H9 (cell line): ENCODE data around the gene TXNRD1. TPM values are rescaled to one million over a fixed set of nuclear protein-coding genes. Genes with fewer than 3 reads are reported as not detected.

ENCODE experiments used
- DNase-seq: peaks from one replicate; pipeline ENCODE4 v3.0.0-alpha.2; 2017
- H2AFZ ChIP-seq: one replicate; pipeline ENCODE4 v1.6.1; 2013; ENCODE audit warnings: mild to moderate bottlenecking, low read length, control low read depth, moderate library complexity
- H2AK5ac ChIP-seq: 2 replicates; pipeline ENCODE4 v1.6.1; 2013; ENCODE audit warnings: low read length, control low read depth, mixed read lengths; ENCODE audit not compliant: insufficient read length
- H2BK120ac ChIP-seq: one replicate; pipeline ENCODE4 v1.6.1; 2013; ENCODE audit warnings: low read depth, mild to moderate bottlenecking, low read length, control low read depth, inconsistent platforms; ENCODE audit not compliant: poor library complexity, severe bottlenecking
- H2BK12ac ChIP-seq: 2 replicates; pipeline ENCODE4 v1.6.1; 2013; ENCODE audit warnings: low read length, control low read depth, mixed read lengths, low read depth; ENCODE audit not compliant: insufficient read length
- H2BK15ac ChIP-seq: 2 replicates; pipeline ENCODE4 v1.6.1; 2013; ENCODE audit warnings: low read depth, low read length, control low read depth
- H2BK20ac ChIP-seq: one replicate; pipeline ENCODE4 v1.6.1; 2013; ENCODE audit warnings: low read depth, mild to moderate bottlenecking, low read length, control low read depth, inconsistent platforms; ENCODE audit not compliant: poor library complexity, severe bottlenecking
- H2BK5ac ChIP-seq: 2 replicates; pipeline ENCODE4 v1.6.1; 2013; ENCODE audit warnings: low read length, control low read depth, mixed read lengths; ENCODE audit not compliant: insufficient read length
- H3K14ac ChIP-seq: 2 replicates; pipeline ENCODE4 v1.6.1; 2013; ENCODE audit warnings: low read length, control low read depth; ENCODE audit not compliant: insufficient read depth
- H3K18ac ChIP-seq: 2 replicates; pipeline ENCODE4 v1.6.1; 2013; ENCODE audit warnings: low read depth, mild to moderate bottlenecking, mixed read lengths, low read length, control low read depth; ENCODE audit not compliant: insufficient read length
- H3K23ac ChIP-seq: 2 replicates; pipeline ENCODE4 v1.6.1; 2013; ENCODE audit warnings: low read length, control low read depth, mixed read lengths, low read depth; ENCODE audit not compliant: insufficient read length
- H3K23me2 ChIP-seq: 2 replicates; pipeline ENCODE4 v1.6.1; 2013; ENCODE audit warnings: low read depth, mild to moderate bottlenecking, mixed read lengths, low read length, control low read depth; ENCODE audit not compliant: insufficient read length, poor library complexity, severe bottlenecking
- H3K27ac ChIP-seq: 2 replicates; pipeline ENCODE4 v1.5.1; 2013; ENCODE audit warnings: low read length, control low read depth, mixed read lengths, low read depth; ENCODE audit not compliant: insufficient read length
- H3K27me3 ChIP-seq: 2 replicates; pipeline ENCODE4 v1.6.1; 2013; ENCODE audit warnings: low read length, control low read depth, inconsistent platforms; ENCODE audit not compliant: insufficient read depth
- H3K4ac ChIP-seq: 2 replicates; pipeline ENCODE4 v1.6.1; 2013; ENCODE audit warnings: low read depth, mild to moderate bottlenecking, control low read depth, inconsistent platforms, low read length, moderate library complexity
- H3K4me1 ChIP-seq: 2 replicates; pipeline ENCODE4 v1.6.1; 2013; ENCODE audit warnings: low read length, control low read depth, inconsistent platforms; ENCODE audit not compliant: insufficient read depth
- H3K4me2 ChIP-seq: 2 replicates; pipeline ENCODE4 v1.6.1; 2013; ENCODE audit warnings: low read length, control low read depth, mixed read lengths; ENCODE audit not compliant: insufficient read length, insufficient read depth
- H3K56ac ChIP-seq: 2 replicates; pipeline ENCODE4 v1.6.1; 2013; ENCODE audit warnings: low read depth, mild to moderate bottlenecking, mixed read lengths, low read length, control low read depth; ENCODE audit not compliant: insufficient read length
- H3K79me1 ChIP-seq: 2 replicates; pipeline ENCODE4 v1.6.1; 2013; ENCODE audit warnings: low read depth, mild to moderate bottlenecking, moderate library complexity, low read length, control low read depth, inconsistent platforms; ENCODE audit not compliant: insufficient read depth, poor library complexity, severe bottlenecking
- H3K79me2 ChIP-seq: 2 replicates; pipeline ENCODE4 v1.6.1; 2013; ENCODE audit warnings: low read length, control low read depth, inconsistent platforms; ENCODE audit not compliant: insufficient read depth
- H3K9ac ChIP-seq: 2 replicates; pipeline ENCODE4 v1.6.1; 2013; ENCODE audit warnings: low read length, control low read depth, mixed read lengths; ENCODE audit not compliant: insufficient read length; ENCODE audit errors: extremely low read depth
- H3K9me3 ChIP-seq: one replicate; pipeline ENCODE4 v1.6.1; 2013; ENCODE audit warnings: low read depth, low read length, inconsistent platforms; ENCODE audit not compliant: control insufficient read depth
- H3T11ph ChIP-seq: one replicate; pipeline ENCODE4 v1.6.1; 2013; ENCODE audit warnings: mild to moderate bottlenecking, low read length, control low read depth, inconsistent platforms
- H4K20me1 ChIP-seq: one replicate; pipeline ENCODE4 v1.6.1; 2013; ENCODE audit not compliant: control insufficient read depth, insufficient read length, insufficient read depth
- H4K5ac ChIP-seq: 2 replicates; pipeline ENCODE4 v1.6.1; 2013; ENCODE audit warnings: low read depth, mild to moderate bottlenecking, mixed read lengths, low read length, control low read depth; ENCODE audit not compliant: insufficient read length
- H4K8ac ChIP-seq: replicated peaks from 2 replicates; pipeline ENCODE4 v1.6.1; 2013; ENCODE audit warnings: low read length, control low read depth, mixed read lengths, low read depth; ENCODE audit not compliant: insufficient read length
- H4K91ac ChIP-seq: 2 replicates; pipeline ENCODE4 v1.6.1; 2013; ENCODE audit warnings: low read depth, mild to moderate bottlenecking, moderate library complexity, mixed read lengths, low read length, control low read depth; ENCODE audit not compliant: insufficient read length
- H3K27ac Mint-ChIP-seq, 3 experiments: 2 replicates in 2 of 3; 3 replicates in 1 of 3; pipeline ENCODE4 v1.8.0; 2020 to 2021; ENCODE audit warnings: mixed read lengths in 3 of 3, mild to moderate bottlenecking in 1 of 3, moderate library complexity in 1 of 3
- H3K27me3 Mint-ChIP-seq: 2 replicates; pipeline ENCODE4 v1.8.0; 2021; ENCODE audit warnings: low read depth, mild to moderate bottlenecking, moderate library complexity, mixed read lengths
- H3K36me3 Mint-ChIP-seq, 3 experiments: 2 replicates in 2 of 3; 3 replicates in 1 of 3; pipeline ENCODE4 v1.8.0; 2020 to 2021; ENCODE audit warnings: low read depth in 3 of 3, mixed read lengths in 3 of 3; ENCODE audit not compliant: insufficient read depth in 1 of 3
- H3K4me1 Mint-ChIP-seq, 2 experiments: 2 replicates each; pipeline ENCODE4 v1.8.0; 2020; ENCODE audit warnings: mixed read lengths in 2 of 2
- H3K4me3 Mint-ChIP-seq, 2 experiments: 2 replicates in 1 of 2; 3 replicates in 1 of 2; pipeline ENCODE4 v1.8.0; 2020 to 2021; ENCODE audit warnings: mild to moderate bottlenecking in 2 of 2, mixed read lengths in 2 of 2, moderate library complexity in 1 of 2
- H3K9me3 Mint-ChIP-seq, 2 experiments: 2 replicates in 1 of 2; 3 replicates in 1 of 2; pipeline ENCODE4 v1.8.0; 2020; ENCODE audit warnings: mild to moderate bottlenecking in 2 of 2, mixed read lengths in 2 of 2, moderate library complexity in 1 of 2
- CTCF ChIP-seq: fragments of 200-600 bp; sonication (generic); conservative IDR thresholded peaks from 3 replicates; pipeline ENCODE4 v1.8.0; 2021; ENCODE audit warnings: antibody characterized with exemption, mild to moderate bottlenecking
- WGBS: extraction: QIAGEN DNeasy Blood & Tissue Kit; methylation state at CpG from one replicate; pipeline ENCODE4 v1.1.7; 2013; ENCODE audit warnings: missing lambda C conversion rate, low lambda C conversion rate, mixed read lengths; ENCODE audit not compliant: insufficient read length; ENCODE audit errors: extremely low coverage; 5-methylcytosine and 5-hydroxymethylcytosine counted together
- total RNA-seq: library from RNA; stranded (reverse); gene quantifications from 2 replicates; pipeline ENCODE4 v1.2.1, GENCODE V29; 2021

Gene TXNRD1
- total RNA-seq, 1 experiment from 2014 or later: 100 TPM

- Histone ChIP-seq H2BK12ac (peak overlapping the region; percentile 5), H3K4ac (0 out of 2 replicates have a peak overlapping the region, but pooled peaks have one; percentile 29), H3K79me2 (peaks cover 16% of the 10 kb centered on the region; the same call in 1 of the 2 replicates), H3K9me3 (no peaks in the 10 kb centered on the region), H2AK5ac (no peak overlapping the region), H4K91ac (no peak overlapping the region), H3K4me2 (peak overlapping the region; percentile 89), H2BK5ac (no peak overlapping the region), H4K5ac (no peak overlapping the region), H2BK120ac (no peak overlapping the region), H3K56ac (no peak overlapping the region), H3K4me1 (peaks cover 8% of the 10 kb centered on the region; the same call in 1 of the 2 replicates), H2BK20ac (no peak overlapping the region), H2BK15ac (no peak overlapping the region), H2AFZ (peak overlapping the region; percentile 66), H3K79me1 (peaks cover 5% of the 10 kb centered on the region), H3K27me3 (no peaks in the 10 kb centered on the region), H4K20me1 (no peaks in the 10 kb centered on the region), H3K27ac (no peak overlapping the region), H3K9ac (no peak overlapping the region), H4K8ac (no peak overlapping the region), H3K14ac (no peak overlapping the region), H3K23me2 (peaks cover 16% of the 10 kb centered on the region), H3K23ac (no peak overlapping the region), H3K18ac (peak overlapping the region; percentile 45), H3T11ph (no peak overlapping the region)
- DNase-seq: no peak
- Mint-ChIP-seq H3K4me1 (peaks cover 29 to 35% of the 10 kb centered on the region in 2 experiments), H3K27me3 (peaks cover 4% of the 10 kb centered on the region; the same call in 1 of the 2 replicates), H3K4me3 (peak overlapping the region in 1 of 2 experiments; percentile 8; a peak in 2 of 5 replicates), H3K36me3 (peaks cover 0 to 3% (median 0%) of the 10 kb centered on the region in 3 experiments; a peak in 3 of 7 replicates), H3K9me3 (peaks cover 2 to 3% of the 10 kb centered on the region in 2 experiments; a peak in 3 of 5 replicates), H3K27ac (peak overlapping the region in 2 of 3 experiments; percentile 99; a peak in 4 of 7 replicates)
- WGBS: no CpG with 5 or more reads among the region's 3 CpGs
- TF ChIP-seq CTCF: no peak
Observed at GRCh38 chr12:104285740-104286515, 70.3 kb downstream of the TXNRD1 start.
